ENCODE results near the gene PITPNM3. TPM values are rescaled to one million over a fixed set of nuclear protein-coding genes. Genes with fewer than 3 reads are reported as not detected.
"Not testable (repeated sequence)": the region's sequence is repeated elsewhere in the genome, so short reads cannot be mapped to it uniquely, and the experiment has no call there.

The PITPNM3 gene
- total and polyA plus RNA-seq, 4 donors: 2.0 to 12.6 (median 5.4) TPM

GRCh38 chr17:6574687-6575595 lies 18.6 kb upstream of the PITPNM3 start:
- H3K36me3 ChIP-seq (ENCODE audit: control insufficient read depth in 4 of 4, insufficient read depth in 4 of 4, low read length in 4 of 4): peaks cover 5 to 13% (median 12%) of the 10 kb centered on the region in 4 donors
- no peaks in the 10 kb centered on the region for H3K27me3 ChIP-seq (ENCODE audit: control insufficient read depth in 3 of 3, insufficient read depth in 3 of 3, low read length in 2 of 3)
- 31 to 41% methylated on average over 23 of the region's 23 CpGs for WGBS, 2 donors
- DNase-seq: no peak
- peak; percentile 38 for ATAC-seq (ENCODE audit: insufficient read depth, low FRiP score)
- peaks cover 0 to 10% (median 4%) of the 10 kb centered on the region in 5 donors for H3K4me1 ChIP-seq (ENCODE audit: control insufficient read depth in 5 of 5, insufficient read depth in 5 of 5, low read length in 5 of 5)
- no peak overlapping the region for H3K4me3 ChIP-seq
- H3K9me3 ChIP-seq (ENCODE audit: control insufficient read depth in 4 of 4, insufficient read depth in 3 of 4, low read length in 3 of 4): no peaks in the 10 kb centered on the region
- H3K27ac ChIP-seq (ENCODE audit: low read depth in 1 of 2, low read length in 1 of 2): peak overlapping the region in 1 of 2 donors; percentile 9
- no peak overlapping the region for H3K9ac ChIP-seq (ENCODE audit: insufficient read depth in 1 of 2, low read length in 2 of 2)
- TF ChIP-seq CTCF (IDR thresholded peaks at IDR 0.05; ENCODE audit: control extremely low read depth, extremely low read depth): no peak

GRCh38 chr17:6573982-6574686 lies 17.8 kb upstream of the PITPNM3 start:
- peaks cover 2 to 11% (median 9%) of the 10 kb centered on the region in 4 donors for H3K36me3 ChIP-seq (ENCODE audit: control insufficient read depth in 4 of 4, insufficient read depth in 4 of 4, low read length in 4 of 4)
- 97 to 99% methylated on average over 13 of the region's 13 CpGs for WGBS, 2 donors
- no peak overlapping the region for H3K27ac ChIP-seq (ENCODE audit: low read depth in 1 of 2, low read length in 1 of 2)
- DNase-seq: no peak
- H3K9ac ChIP-seq (ENCODE audit: insufficient read depth in 1 of 2, low read length in 2 of 2): no peak overlapping the region
- no peak overlapping the region for H3K4me3 ChIP-seq
- no peaks in the 10 kb centered on the region for H3K27me3 ChIP-seq (ENCODE audit: control insufficient read depth in 3 of 3, insufficient read depth in 3 of 3, low read length in 2 of 3)
- no peaks in the 10 kb centered on the region for H3K9me3 ChIP-seq (ENCODE audit: control insufficient read depth in 4 of 4, insufficient read depth in 3 of 4, low read length in 3 of 4)
- no peak for ATAC-seq (ENCODE audit: insufficient read depth, low FRiP score)
- TF ChIP-seq CTCF (IDR thresholded peaks at IDR 0.05; ENCODE audit: control extremely low read depth, extremely low read depth): no peak
- H3K4me1 ChIP-seq (ENCODE audit: control insufficient read depth in 5 of 5, insufficient read depth in 5 of 5, low read length in 5 of 5): peaks cover 0 to 10% (median 4%) of the 10 kb centered on the region in 5 donors

DNA sequence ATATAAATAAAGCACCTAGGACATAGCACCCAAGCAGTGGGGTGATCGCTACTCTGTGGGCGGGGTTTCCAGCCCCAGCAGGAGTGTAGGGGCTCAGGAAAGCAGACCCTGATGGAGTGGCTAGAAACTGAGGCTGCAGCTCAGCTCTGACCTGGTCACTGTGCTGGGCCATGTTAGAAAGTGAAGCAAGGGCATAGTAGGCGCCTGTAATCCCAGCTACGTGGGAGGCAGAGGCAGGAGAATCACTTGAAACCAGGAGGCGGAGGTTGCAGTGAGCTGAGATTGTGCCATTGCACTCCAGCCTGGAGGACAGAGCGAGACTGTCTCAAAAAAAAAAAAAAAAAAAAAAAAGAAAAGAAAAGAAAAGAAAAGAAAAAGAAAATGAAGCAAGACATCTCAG lies 17.1 kb upstream of the PITPNM3 start:
- H3K27me3 ChIP-seq (ENCODE audit: control insufficient read depth in 3 of 3, insufficient read depth in 3 of 3, low read length in 2 of 3); H3K36me3 ChIP-seq (ENCODE audit: control insufficient read depth in 4 of 4, insufficient read depth in 4 of 4, low read length in 4 of 4); ATAC-seq (ENCODE audit: insufficient read depth, low FRiP score); H3K9me3 ChIP-seq (ENCODE audit: control insufficient read depth in 4 of 4, insufficient read depth in 3 of 4, low read length in 3 of 4); H3K4me3 ChIP-seq; H3K9ac ChIP-seq (ENCODE audit: insufficient read depth in 1 of 2, low read length in 2 of 2); H3K27ac ChIP-seq (ENCODE audit: low read depth in 1 of 2, low read length in 1 of 2); DNase-seq: not testable (repeated sequence)
- peaks cover 0 to 12% (median 4%) of the 10 kb centered on the region in 5 donors for H3K4me1 ChIP-seq (ENCODE audit: control insufficient read depth in 5 of 5, insufficient read depth in 5 of 5, low read length in 5 of 5)
- WGBS, 2 donors: 93 to 95% methylated on average over 5 to 6 of the region's 6 CpGs

DNA sequence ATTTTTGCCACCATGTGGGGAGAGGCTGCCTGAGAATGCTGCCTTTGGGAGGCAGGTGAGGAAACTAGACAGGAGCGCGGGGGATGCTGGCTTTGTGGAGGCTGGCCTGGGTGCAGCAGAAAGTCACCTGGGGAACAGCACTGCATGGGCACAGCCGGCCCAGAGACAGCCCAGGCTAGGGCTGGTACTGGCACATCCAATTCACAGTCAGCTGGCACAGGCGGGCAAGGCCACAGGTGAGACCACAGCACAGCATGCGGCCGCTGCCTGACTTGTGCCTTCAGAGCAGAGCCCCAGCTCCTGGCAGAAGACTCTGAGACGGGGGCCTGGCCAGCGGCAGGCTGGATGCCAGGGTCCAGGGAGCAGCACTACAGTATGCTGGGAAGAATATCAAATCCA lies 16.6 kb upstream of the PITPNM3 start:
- no peak for TF ChIP-seq CTCF (IDR thresholded peaks at IDR 0.05; ENCODE audit: control extremely low read depth, extremely low read depth)
- DNase-seq: no peak
- 94 to 97% methylated on average over 8 of the region's 8 CpGs for WGBS, 2 donors
- Histone ChIP-seq H3K9ac (ENCODE audit: insufficient read depth in 1 of 2, low read length in 2 of 2) (no peak overlapping the region), H3K27ac (ENCODE audit: low read depth in 1 of 2, low read length in 1 of 2) (no peak overlapping the region), H3K36me3 (ENCODE audit: control insufficient read depth in 4 of 4, insufficient read depth in 4 of 4, low read length in 4 of 4) (peaks cover 2 to 6% (median 3%) of the 10 kb centered on the region in 4 donors), H3K4me3 (no peak overlapping the region), H3K4me1 (ENCODE audit: control insufficient read depth in 5 of 5, insufficient read depth in 5 of 5, low read length in 5 of 5) (peaks cover 0 to 12% (median 4%) of the 10 kb centered on the region in 5 donors), H3K9me3 (ENCODE audit: control insufficient read depth in 4 of 4, insufficient read depth in 3 of 4, low read length in 3 of 4) (no peaks in the 10 kb centered on the region), H3K27me3 (ENCODE audit: control insufficient read depth in 3 of 3, insufficient read depth in 3 of 3, low read length in 2 of 3) (no peaks in the 10 kb centered on the region)
- ATAC-seq (ENCODE audit: insufficient read depth, low FRiP score): no peak
